Measurements from ENCODE around the gene UTP3. TPM values are rescaled to one million over a fixed set of nuclear protein-coding genes. Genes with fewer than 3 reads are reported as not detected.
A peak's percentile ranks its signal among the peaks of the same experiment; 100 is the strongest.

Gene UTP3
- total RNA-seq, 4 donors from 2014 or later = 3.7 to 23.1 (median 19.4) TPM

- intact Hi-C loops (cut with DNase I; ENCODE audit: low total_unique reads) = no loop called here
- no peaks in the 10 kb centered on the region for H3K4me1 ChIP-seq
- in situ Hi-C loops (cut with MboI; ENCODE audit: low pct_ligation_motif_present in 1 of 4, low pct_unique_long_range_greater_than_20kb in 1 of 4, low sequenced_read_pairs in 3 of 4) = loop anchor here in 3 of 4 donors (25.0 kb wide), 2 partner anchors 313 to 1038 kb away; partner anchors contain the start of gene DCK (in 1 of the 3)
- no peak overlapping the region for H3K27ac ChIP-seq
- TF ChIP-seq CTCF (IDR thresholded peaks at IDR 0.05) (no peak), EP300 (IDR thresholded peaks at IDR 0.05; ENCODE audit: low read depth) (no peak), POLR2A (IDR thresholded peaks at IDR 0.05) (no peak), POLR2AphosphoS5 (IDR thresholded peaks at IDR 0.05) (no peak)
- H3K4me3 ChIP-seq = no peak overlapping the region
- H3K27me3 ChIP-seq = no peaks in the 10 kb centered on the region
- no peaks in the 10 kb centered on the region for H3K9me3 ChIP-seq
- no peaks in the 10 kb centered on the region for H3K36me3 ChIP-seq
- no peak for DNase-seq
Measured at GRCh38 chr4:70674191-70674590, 14.1 kb upstream of the UTP3 start.

DNA sequence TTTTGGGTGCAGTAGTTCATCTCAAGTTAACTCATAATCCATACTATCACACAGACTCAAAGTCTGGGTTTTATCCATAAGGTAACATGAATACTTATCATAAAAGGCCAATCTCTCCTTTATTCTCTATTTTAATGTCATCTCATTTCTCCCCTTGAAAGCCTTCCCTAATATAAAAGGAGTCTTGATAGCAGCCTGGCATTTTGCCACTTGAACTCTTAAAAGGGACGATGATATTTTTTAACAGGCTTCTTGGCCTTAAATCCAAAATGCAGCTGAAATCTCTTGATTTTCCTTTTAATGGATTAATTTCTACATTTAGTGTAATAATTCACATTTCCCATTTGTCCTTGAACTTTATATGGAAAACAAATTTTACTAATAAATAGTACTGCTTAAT is 13.6 kb upstream of the UTP3 start:
- in situ Hi-C loops (cut with MboI; ENCODE audit: low pct_ligation_motif_present in 1 of 4, low pct_unique_long_range_greater_than_20kb in 1 of 4, low sequenced_read_pairs in 3 of 4) (loop anchor here in 3 of 4 donors (25.0 kb wide), 2 partner anchors 313 to 1038 kb away; partner anchors contain the start of gene DCK (in 1 of the 3)), intact Hi-C loops (cut with DNase I; ENCODE audit: low total_unique reads) (no loop called here)
- H3K4me3 ChIP-seq = no peak overlapping the region
- no peaks in the 10 kb centered on the region for H3K9me3 ChIP-seq
- no peak for DNase-seq
- no peak for TF ChIP-seq POLR2A (IDR thresholded peaks at IDR 0.05)
- TF ChIP-seq CTCF (IDR thresholded peaks at IDR 0.05) = no peak
- TF ChIP-seq POLR2AphosphoS5 (IDR thresholded peaks at IDR 0.05) = no peak
- WGBS, 2 donors (ENCODE audit: low coverage in 1 of 2) = 70 to 80% methylated on average over 1 of the region's 1 CpG
- H3K27ac ChIP-seq = no peak overlapping the region
- H3K36me3 ChIP-seq = no peaks in the 10 kb centered on the region
- H3K27me3 ChIP-seq = no peaks in the 10 kb centered on the region
- H3K4me1 ChIP-seq = no peaks in the 10 kb centered on the region

- intact Hi-C loops (cut with DNase I; ENCODE audit: low total_unique reads) = no loop called here
- peak overlapping the region in 2 of 4 donors; percentile 9 to 16 for H3K27ac ChIP-seq
- in situ Hi-C loops (cut with MboI; ENCODE audit: low pct_ligation_motif_present in 1 of 4, low pct_unique_long_range_greater_than_20kb in 1 of 4, low sequenced_read_pairs in 3 of 4) = no loop called here
- 85% methylated on average over 5 to 6 of the region's 6 CpGs for WGBS, 2 donors (ENCODE audit: low coverage in 1 of 2)
- DNase-seq = no peak
- no peak overlapping the region for H3K4me3 ChIP-seq
- H3K27me3 ChIP-seq = no peaks in the 10 kb centered on the region
- no peak for TF ChIP-seq POLR2AphosphoS5 (IDR thresholded peaks at IDR 0.05)
- TF ChIP-seq POLR2A (IDR thresholded peaks at IDR 0.05) = no peak
- TF ChIP-seq EP300 (IDR thresholded peaks at IDR 0.05; ENCODE audit: low read depth) = no peak
- TF ChIP-seq CTCF (IDR thresholded peaks at IDR 0.05) = no peak
- H3K36me3 ChIP-seq = no peaks in the 10 kb centered on the region
- H3K4me1 ChIP-seq = no peaks in the 10 kb centered on the region
- H3K9me3 ChIP-seq = no peaks in the 10 kb centered on the region
Measured at GRCh38 chr4:70676554-70677090, 11.7 kb upstream of the UTP3 start.

- no peak for DNase-seq
- Histone ChIP-seq H3K9me3 (no peaks in the 10 kb centered on the region), H3K4me3 (no peak overlapping the region), H3K4me1 (no peaks in the 10 kb centered on the region), H3K27ac (peak overlapping the region in 1 of 4 donors; percentile 21), H3K27me3 (no peaks in the 10 kb centered on the region), H3K36me3 (no peaks in the 10 kb centered on the region)
- WGBS, 2 donors (ENCODE audit: low coverage in 1 of 2) = 56 to 69% methylated on average over 1 of the region's 1 CpG
- intact Hi-C loops (cut with DNase I; ENCODE audit: low total_unique reads) = no loop called here
- TF ChIP-seq CTCF (IDR thresholded peaks at IDR 0.05) = no peak
- no peak for TF ChIP-seq POLR2A (IDR thresholded peaks at IDR 0.05)
- no peak for TF ChIP-seq EP300 (IDR thresholded peaks at IDR 0.05; ENCODE audit: low read depth)
- TF ChIP-seq POLR2AphosphoS5 (IDR thresholded peaks at IDR 0.05) = no peak
- in situ Hi-C loops (cut with MboI; ENCODE audit: low pct_ligation_motif_present in 1 of 4, low pct_unique_long_range_greater_than_20kb in 1 of 4, low sequenced_read_pairs in 3 of 4) = no loop called here
Measured at GRCh38 chr4:70678383-70678999, 9.8 kb upstream of the UTP3 start.

Measured in transverse colon (tissue), 4 donors.